ENCODE measurements around the gene TECTB.

Gene TECTB

GRCh38 chr10:112336556-112337201 is 53.5 kb downstream of the TECTB start:
- Histone ChIP-seq H3K27me3 (ENCODE audit: low read depth, low read length) (no peaks in the 10 kb centered on the region), H3K9me3 (ENCODE audit: control insufficient read depth in 1 of 2, low read length in 2 of 2) (no peaks in the 10 kb centered on the region), H3K36me3 (ENCODE audit: control insufficient read depth in 1 of 2, insufficient read depth in 2 of 2, low read length in 2 of 2) (no peaks in the 10 kb centered on the region), H3K4me3 (ENCODE audit: low read depth in 1 of 2, low read length in 2 of 2) (no peak overlapping the region), H3K4me1 (ENCODE audit: control insufficient read depth in 1 of 2, insufficient read depth in 2 of 2, low read length in 2 of 2) (no peaks in the 10 kb centered on the region), H3K27ac (ENCODE audit: low read length) (peak overlapping the region; percentile 82)

- Histone ChIP-seq H3K4me3 (ENCODE audit: low read depth in 1 of 2, low read length in 2 of 2) (no peak overlapping the region), H3K9me3 (ENCODE audit: control insufficient read depth in 1 of 2, low read length in 2 of 2) (no peaks in the 10 kb centered on the region), H3K4me1 (ENCODE audit: control insufficient read depth in 1 of 2, insufficient read depth in 2 of 2, low read length in 2 of 2) (no peaks in the 10 kb centered on the region), H3K27me3 (ENCODE audit: low read depth, low read length) (no peaks in the 10 kb centered on the region), H3K36me3 (ENCODE audit: control insufficient read depth in 1 of 2, insufficient read depth in 2 of 2, low read length in 2 of 2) (no peaks in the 10 kb centered on the region), H3K27ac (ENCODE audit: low read length) (no peak overlapping the region)
Observed at GRCh38 chr10:112338957-112339356, 55.8 kb downstream of the TECTB start.

GRCh38 chr10:112340601-112341000 is 57.4 kb downstream of the TECTB start:
- Histone ChIP-seq H3K36me3 (ENCODE audit: control insufficient read depth in 1 of 2, insufficient read depth in 2 of 2, low read length in 2 of 2) (no peaks in the 10 kb centered on the region), H3K27ac (ENCODE audit: low read length) (no peak overlapping the region), H3K4me1 (ENCODE audit: control insufficient read depth in 1 of 2, insufficient read depth in 2 of 2, low read length in 2 of 2) (no peaks in the 10 kb centered on the region), H3K9me3 (ENCODE audit: control insufficient read depth in 1 of 2, low read length in 2 of 2) (no peaks in the 10 kb centered on the region), H3K4me3 (ENCODE audit: low read depth in 1 of 2, low read length in 2 of 2) (no peak overlapping the region), H3K27me3 (ENCODE audit: low read depth, low read length) (no peaks in the 10 kb centered on the region)

DNA sequence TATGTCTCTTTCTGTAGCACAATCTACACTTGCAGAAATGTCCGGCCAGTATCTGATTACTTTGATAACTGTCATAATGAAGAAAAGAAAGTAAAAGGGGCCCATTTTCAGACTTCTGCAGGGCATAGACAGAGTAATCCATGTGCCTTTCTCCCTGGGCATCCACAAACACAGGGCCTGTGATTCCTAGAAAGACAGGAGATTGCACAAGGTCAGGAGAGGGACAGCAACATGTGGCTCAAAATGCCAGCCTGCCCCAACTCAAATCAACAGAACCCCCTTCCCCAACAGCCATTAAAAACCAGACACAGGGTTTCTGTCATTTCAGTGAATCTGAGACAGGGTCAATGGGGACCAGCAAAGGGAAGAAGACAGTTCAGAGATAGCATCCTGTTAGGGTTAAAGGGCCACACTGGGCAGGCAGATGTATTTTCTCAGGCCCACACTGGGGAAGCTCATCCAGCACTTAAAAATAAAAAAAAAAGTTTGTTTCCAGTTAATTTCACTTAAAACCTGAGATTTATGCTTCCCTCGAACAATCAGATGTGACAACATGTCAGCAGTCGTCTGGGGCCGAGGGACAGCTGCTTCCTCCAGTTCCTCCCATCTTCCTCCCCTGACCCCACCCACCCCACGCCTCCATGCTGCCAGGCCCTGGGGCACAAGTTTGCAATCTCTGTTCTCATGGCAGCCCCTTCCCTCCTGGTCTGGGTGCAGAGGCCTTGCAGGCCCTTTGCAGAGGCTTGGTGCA is 60.0 kb downstream of the TECTB start:
- no peaks in the 10 kb centered on the region for H3K36me3 ChIP-seq (ENCODE audit: control insufficient read depth in 1 of 2, insufficient read depth in 2 of 2, low read length in 2 of 2)
- no peaks in the 10 kb centered on the region for H3K4me1 ChIP-seq (ENCODE audit: control insufficient read depth in 1 of 2, insufficient read depth in 2 of 2, low read length in 2 of 2)
- no peak overlapping the region for H3K4me3 ChIP-seq (ENCODE audit: low read depth in 1 of 2, low read length in 2 of 2)
- H3K9me3 ChIP-seq (ENCODE audit: control insufficient read depth in 1 of 2, low read length in 2 of 2) = no peaks in the 10 kb centered on the region
- H3K27me3 ChIP-seq (ENCODE audit: low read depth, low read length) = no peaks in the 10 kb centered on the region
- no peak overlapping the region for H3K27ac ChIP-seq (ENCODE audit: low read length)

- no peaks in the 10 kb centered on the region for H3K36me3 ChIP-seq (ENCODE audit: control insufficient read depth in 1 of 2, insufficient read depth in 2 of 2, low read length in 2 of 2)
- H3K27ac ChIP-seq (ENCODE audit: low read length) = no peak overlapping the region
- H3K9me3 ChIP-seq (ENCODE audit: control insufficient read depth in 1 of 2, low read length in 2 of 2) = no peaks in the 10 kb centered on the region
- no peak overlapping the region for H3K4me3 ChIP-seq (ENCODE audit: low read depth in 1 of 2, low read length in 2 of 2)
- no peaks in the 10 kb centered on the region for H3K27me3 ChIP-seq (ENCODE audit: low read depth, low read length)
- H3K4me1 ChIP-seq (ENCODE audit: control insufficient read depth in 1 of 2, insufficient read depth in 2 of 2, low read length in 2 of 2) = no peaks in the 10 kb centered on the region
Observed at GRCh38 chr10:112344261-112344660, 61.1 kb downstream of the TECTB start.

GRCh38 chr10:112345202-112345601 is 62.0 kb downstream of the TECTB start:
- H3K36me3 ChIP-seq (ENCODE audit: control insufficient read depth in 1 of 2, insufficient read depth in 2 of 2, low read length in 2 of 2) = no peaks in the 10 kb centered on the region
- H3K9me3 ChIP-seq (ENCODE audit: control insufficient read depth in 1 of 2, low read length in 2 of 2) = no peaks in the 10 kb centered on the region
- H3K4me1 ChIP-seq (ENCODE audit: control insufficient read depth in 1 of 2, insufficient read depth in 2 of 2, low read length in 2 of 2) = no peaks in the 10 kb centered on the region
- H3K27ac ChIP-seq (ENCODE audit: low read length) = no peak overlapping the region
- no peak overlapping the region for H3K4me3 ChIP-seq (ENCODE audit: low read depth in 1 of 2, low read length in 2 of 2)
- no peaks in the 10 kb centered on the region for H3K27me3 ChIP-seq (ENCODE audit: low read depth, low read length)

DNA sequence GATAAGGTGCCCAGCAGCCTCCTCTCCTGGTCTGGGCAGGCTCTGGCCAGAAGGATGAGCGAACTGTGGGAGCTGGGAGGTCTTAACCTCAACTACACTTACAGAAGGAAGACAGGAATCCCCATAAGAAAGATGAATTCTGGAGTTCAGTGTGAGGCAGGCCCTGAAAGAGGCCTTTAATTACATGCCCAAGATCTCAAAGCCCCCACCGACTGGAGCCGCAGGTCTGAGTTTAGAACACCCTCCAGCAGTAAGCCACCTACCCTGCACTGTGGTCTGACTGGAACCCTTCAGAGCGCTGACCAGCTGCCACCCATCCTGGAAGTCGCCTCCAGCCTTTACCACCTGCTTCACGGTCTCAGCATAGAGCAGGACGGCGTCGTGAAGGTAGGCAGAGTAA is 62.5 kb downstream of the TECTB start:
- H3K9me3 ChIP-seq (ENCODE audit: control insufficient read depth in 1 of 2, low read length in 2 of 2) = no peaks in the 10 kb centered on the region
- no peaks in the 10 kb centered on the region for H3K36me3 ChIP-seq (ENCODE audit: control insufficient read depth in 1 of 2, insufficient read depth in 2 of 2, low read length in 2 of 2)
- no peaks in the 10 kb centered on the region for H3K27me3 ChIP-seq (ENCODE audit: low read depth, low read length)
- H3K4me1 ChIP-seq (ENCODE audit: control insufficient read depth in 1 of 2, insufficient read depth in 2 of 2, low read length in 2 of 2) = no peaks in the 10 kb centered on the region
- no peak overlapping the region for H3K4me3 ChIP-seq (ENCODE audit: low read depth in 1 of 2, low read length in 2 of 2)
- H3K27ac ChIP-seq (ENCODE audit: low read length) = no peak overlapping the region

DNA sequence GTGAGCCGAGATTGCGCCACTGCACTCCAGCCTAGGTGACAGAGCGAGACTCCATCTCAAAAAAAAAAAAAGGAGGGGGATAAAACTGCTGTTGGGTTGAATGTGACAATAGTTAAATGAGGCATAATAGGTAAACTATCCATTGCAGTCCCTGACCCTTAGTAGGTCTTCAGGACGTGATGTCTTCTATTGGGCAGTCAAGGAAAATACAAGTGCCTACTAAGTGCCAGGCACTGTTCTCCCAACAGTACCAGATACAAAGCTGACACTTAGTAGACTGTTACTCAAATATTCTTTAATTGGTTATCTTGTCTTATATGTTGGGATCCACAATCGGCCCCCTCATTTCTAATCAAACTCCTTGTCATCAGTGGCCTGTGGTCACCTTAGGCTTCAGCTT is 63.6 kb downstream of the TECTB start:
- Histone ChIP-seq H3K4me1 (ENCODE audit: control insufficient read depth in 1 of 2, insufficient read depth in 2 of 2, low read length in 2 of 2) (no peaks in the 10 kb centered on the region), H3K27me3 (ENCODE audit: low read depth, low read length) (no peaks in the 10 kb centered on the region), H3K4me3 (ENCODE audit: low read depth in 1 of 2, low read length in 2 of 2) (no peak overlapping the region), H3K36me3 (ENCODE audit: control insufficient read depth in 1 of 2, insufficient read depth in 2 of 2, low read length in 2 of 2) (no peaks in the 10 kb centered on the region), H3K9me3 (ENCODE audit: control insufficient read depth in 1 of 2, low read length in 2 of 2) (no peaks in the 10 kb centered on the region), H3K27ac (ENCODE audit: low read length) (no peak overlapping the region)

DNA sequence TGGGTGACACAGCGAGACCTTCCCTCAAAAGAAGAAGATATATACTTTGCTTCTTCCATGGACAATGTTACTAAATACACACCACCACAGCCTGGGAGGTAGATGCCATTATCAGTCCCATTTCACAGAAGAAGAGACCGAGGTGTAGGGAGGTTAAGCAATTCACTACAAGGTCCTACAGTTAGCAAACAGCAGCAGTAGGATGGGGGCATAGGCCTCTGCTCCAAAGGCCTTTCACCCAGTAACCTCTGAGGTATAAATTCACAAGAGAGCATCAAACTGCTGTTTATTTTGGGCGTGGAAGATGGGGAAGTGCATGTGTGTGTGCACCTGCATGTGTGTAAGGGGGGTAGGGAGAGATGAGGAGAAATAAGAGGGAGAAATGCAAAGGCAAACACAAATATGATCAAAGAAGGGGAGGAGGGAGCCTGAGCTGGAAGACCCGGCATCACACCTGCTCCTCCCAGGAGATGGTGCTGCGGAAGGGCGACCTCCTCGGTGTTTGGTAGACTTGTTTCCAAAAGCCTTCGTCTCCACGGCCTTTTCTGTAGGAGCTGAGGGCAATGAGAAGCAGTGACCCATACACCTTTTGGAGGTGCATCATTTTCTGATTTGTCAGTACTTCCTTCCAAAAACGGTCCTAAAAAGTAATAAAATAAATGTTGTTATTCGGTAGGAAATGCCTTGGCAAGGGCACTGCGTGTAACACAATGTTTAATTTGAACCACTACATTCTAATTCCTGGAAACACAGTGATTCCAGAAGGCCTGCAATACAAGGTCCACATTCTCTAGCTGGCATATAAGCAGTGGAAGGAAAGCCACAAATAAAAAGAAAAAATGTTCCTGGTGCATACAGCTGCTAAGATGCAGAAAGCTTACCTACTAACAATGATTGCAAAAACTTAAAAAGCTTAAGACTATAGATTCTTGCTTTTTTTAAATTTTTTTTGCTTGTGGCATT is 64.8 kb downstream of the TECTB start:
- Histone ChIP-seq H3K4me3 (ENCODE audit: low read depth in 1 of 2, low read length in 2 of 2) (no peak overlapping the region), H3K36me3 (ENCODE audit: control insufficient read depth in 1 of 2, insufficient read depth in 2 of 2, low read length in 2 of 2) (no peaks in the 10 kb centered on the region), H3K9me3 (ENCODE audit: control insufficient read depth in 1 of 2, low read length in 2 of 2) (no peaks in the 10 kb centered on the region), H3K27ac (ENCODE audit: low read length) (no peak overlapping the region), H3K4me1 (ENCODE audit: control insufficient read depth in 1 of 2, insufficient read depth in 2 of 2, low read length in 2 of 2) (no peaks in the 10 kb centered on the region), H3K27me3 (ENCODE audit: low read depth, low read length) (no peaks in the 10 kb centered on the region)

DNA sequence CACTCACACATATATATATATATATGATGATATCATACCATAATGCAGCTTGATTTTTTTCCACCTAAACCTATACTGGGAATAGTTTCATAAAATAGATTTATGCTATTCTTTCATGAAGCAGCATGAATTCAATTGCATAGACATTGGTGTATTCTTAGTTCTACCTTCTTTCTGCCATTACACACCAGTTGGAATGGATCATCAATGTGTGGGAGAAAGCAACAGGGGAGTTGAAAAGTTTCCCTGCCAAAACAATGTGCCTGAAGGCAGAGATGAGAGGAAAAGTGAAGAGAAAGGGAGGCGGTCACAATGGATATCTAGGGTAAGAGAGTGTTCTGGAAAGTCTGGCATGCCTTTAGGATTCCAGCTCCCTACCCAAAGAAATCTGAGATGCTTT is 65.6 kb downstream of the TECTB start:
- no peaks in the 10 kb centered on the region for H3K27me3 ChIP-seq (ENCODE audit: low read depth, low read length)
- H3K9me3 ChIP-seq (ENCODE audit: control insufficient read depth in 1 of 2, low read length in 2 of 2) = no peaks in the 10 kb centered on the region

GRCh38 chr10:112349521-112350085 is 66.4 kb downstream of the TECTB start:
- no peak overlapping the region for H3K4me3 ChIP-seq (ENCODE audit: low read depth in 1 of 2, low read length in 2 of 2)
- no peaks in the 10 kb centered on the region for H3K27me3 ChIP-seq (ENCODE audit: low read depth, low read length)
- no peaks in the 10 kb centered on the region for H3K4me1 ChIP-seq (ENCODE audit: control insufficient read depth in 1 of 2, insufficient read depth in 2 of 2, low read length in 2 of 2)
- H3K27ac ChIP-seq (ENCODE audit: low read length) = no peak overlapping the region
- no peaks in the 10 kb centered on the region for H3K36me3 ChIP-seq (ENCODE audit: control insufficient read depth in 1 of 2, insufficient read depth in 2 of 2, low read length in 2 of 2)
- H3K9me3 ChIP-seq (ENCODE audit: control insufficient read depth in 1 of 2, low read length in 2 of 2) = no peaks in the 10 kb centered on the region

More for the DNA sequence above, 65.6 kb downstream of the TECTB start:
- Histone ChIP-seq H3K27ac (ENCODE audit: low read length) (no peak overlapping the region), H3K4me3 (ENCODE audit: low read depth in 1 of 2, low read length in 2 of 2) (no peak overlapping the region), H3K36me3 (ENCODE audit: control insufficient read depth in 1 of 2, insufficient read depth in 2 of 2, low read length in 2 of 2) (no peaks in the 10 kb centered on the region), H3K4me1 (ENCODE audit: control insufficient read depth in 1 of 2, insufficient read depth in 2 of 2, low read length in 2 of 2) (no peaks in the 10 kb centered on the region)
